HCT116 (cell line): ENCODE data around the gene GGT6.

Source experiments
- ATF3 ChIP-seq: IDR thresholded peaks from 2 replicates; pipeline ENCODE4 v1.6.1; 2012
- CTCF ChIP-seq, 3 experiments: fragments of 200-600 bp in 1 of 3; sonication (generic) in 1 of 3; IDR thresholded peaks in 2 of 3; conservative IDR thresholded peaks in 1 of 3; 2 replicates each; pipeline ENCODE4 v1.5.1; 2012 to 2017; ENCODE audit warnings: low read depth in 2 of 3, low read length in 2 of 3, antibody characterized with exemption in 1 of 3, borderline replicate concordance in 1 of 3, control low read depth in 1 of 3, mild to moderate bottlenecking in 1 of 3, mixed read lengths in 1 of 3, mixed run types in 1 of 3, moderate library complexity in 1 of 3; ENCODE audit not compliant: insufficient read depth in 1 of 3
- EZH2 ChIP-seq: fragments of 200-600 bp; sonication (generic); IDR thresholded peaks from 2 replicates; pipeline ENCODE4 v1.6.1; 2017; ENCODE audit warnings: antibody characterized with exemption, mixed run types
- EZH2phosphoT487 ChIP-seq: fragments of 200-600 bp; IDR thresholded peaks from 2 replicates; pipeline ENCODE4 v1.6.1; 2018; ENCODE audit warnings: antibody characterized with exemption, borderline replicate concordance
- POLR2A ChIP-seq: IDR thresholded peaks from 2 replicates; pipeline ENCODE4 v1.7.0; 2011; ENCODE audit warnings: borderline replicate concordance; ENCODE audit not compliant: insufficient read depth, insufficient read length; ENCODE audit errors: extremely low read depth
- POLR2AphosphoS5 ChIP-seq: IDR thresholded peaks from 2 replicates; pipeline ENCODE4 v1.6.1; 2011; ENCODE audit warnings: mild to moderate bottlenecking, low read depth, low read length, moderate library complexity
- REST ChIP-seq: IDR thresholded peaks from 2 replicates; pipeline ENCODE4 v1.6.1; 2012; ENCODE audit warnings: low read depth
- YY1 ChIP-seq: IDR thresholded peaks from 2 replicates; pipeline ENCODE4 v1.6.1; 2011; ENCODE audit warnings: low read length, low read depth, moderate library complexity, mild to moderate bottlenecking; ENCODE audit not compliant: insufficient replicate concordance; ENCODE audit errors: extremely low read depth

GRCh38 chr17:4576161-4576558 lies 15.8 kb upstream of the GGT6 start:
- TF ChIP-seq POLR2A, result no peak
- no peak for TF ChIP-seq CTCF (IDR thresholded peaks at IDR 0.05 in 2 of 3, conservative IDR thresholded peaks at IDR 0.05 in 1 of 3; ENCODE audit: borderline replicate concordance in 1 of 3, insufficient read depth in 1 of 3, low read depth in 2 of 3, low read length in 2 of 3)
- TF ChIP-seq EZH2phosphoT487, result no peak
- no peak for TF ChIP-seq POLR2AphosphoS5
- TF ChIP-seq EZH2, result no peak
- no peak for TF ChIP-seq YY1
- TF ChIP-seq ATF3, result no peak
- no peak for TF ChIP-seq REST
